Endometrium (tissue), 2 donors: ENCODE results near the gene KLF7.

ENCODE experiments used
- FAIRE-seq: peaks from 2 replicates; lab custom pipeline; 2012; peaks lifted over from hg19 to GRCh38; lab: Jason Lieb, UNC
- donor health status: control.
- donor health status: control.

KLF7 gene

DNA sequence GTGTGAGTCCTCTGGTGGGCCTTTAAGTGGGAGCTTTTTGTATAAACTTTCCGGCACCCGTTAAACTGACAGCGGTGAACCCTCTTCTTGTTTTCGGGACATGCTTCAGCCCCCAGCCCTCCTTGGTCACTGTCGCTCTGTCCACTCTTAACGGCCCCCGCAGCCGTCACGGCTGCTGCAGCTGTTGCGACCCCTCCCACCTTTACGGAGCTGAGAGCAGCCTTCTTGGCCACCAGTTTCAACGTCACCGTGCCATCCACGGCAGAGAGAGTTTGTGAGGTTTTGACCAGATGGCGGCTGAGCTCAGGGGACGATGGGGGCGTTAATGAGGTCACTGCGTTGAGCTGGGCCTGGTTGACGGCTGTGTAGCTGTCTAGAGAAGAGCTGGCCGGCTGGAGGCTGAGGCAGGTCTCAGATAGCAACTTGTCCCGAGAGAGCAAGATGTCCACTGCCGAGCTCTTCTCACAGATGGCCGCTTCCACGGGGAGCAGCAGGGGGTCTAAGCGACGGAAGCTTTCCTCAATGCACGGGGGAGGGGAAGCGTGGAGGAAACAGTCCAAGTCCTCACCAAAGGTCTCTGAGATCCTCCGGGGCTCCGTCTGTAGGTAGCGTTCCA lies 41.9 kb downstream of the KLF7 start:
- no peak for FAIRE-seq

DNA sequence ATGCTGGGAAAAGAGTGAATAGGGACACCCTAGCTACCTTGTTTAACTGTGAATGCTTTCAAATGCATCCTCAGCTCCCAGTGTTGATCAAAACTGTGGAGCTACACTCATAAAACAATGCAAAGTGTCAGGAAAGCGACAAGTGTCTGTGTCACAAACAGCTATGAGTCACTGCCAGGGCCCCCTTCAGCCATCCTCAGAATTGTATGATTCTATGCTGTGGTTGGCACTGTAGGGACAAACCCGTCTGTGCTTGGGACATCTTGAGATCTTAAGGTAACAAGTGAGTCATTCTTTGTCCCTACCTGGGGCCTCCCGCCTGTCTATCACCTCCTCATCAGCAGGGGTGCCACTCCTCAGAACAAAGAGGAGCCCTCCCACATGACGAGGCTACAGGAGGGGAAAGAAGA lies 42.4 kb downstream of the KLF7 start:
- no peak for FAIRE-seq

GRCh38 chr2:207122651-207123334 lies 43.0 kb downstream of the KLF7 start:
- no peak for FAIRE-seq

GRCh38 chr2:207121784-207122183 lies 44.0 kb downstream of the KLF7 start:
- FAIRE-seq = no peak

DNA sequence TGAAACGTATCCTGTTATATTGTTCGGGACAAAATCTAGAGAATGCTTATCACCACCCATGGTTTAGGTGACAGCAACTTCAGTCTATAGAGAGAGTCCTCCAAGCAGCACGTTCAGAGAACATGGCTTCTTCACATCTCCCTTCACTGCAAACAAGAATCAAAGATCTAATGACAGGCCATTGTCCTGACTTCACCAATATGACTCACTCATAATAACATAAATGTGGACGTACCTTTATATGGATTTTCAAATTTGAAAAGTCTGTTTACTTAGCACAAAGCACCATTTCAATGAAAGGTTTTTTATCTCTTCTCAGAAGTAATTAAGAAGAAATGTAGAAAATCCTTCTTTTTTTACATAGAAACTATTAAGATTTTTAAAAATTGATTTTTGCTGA lies 46.7 kb downstream of the KLF7 start:
- no peak for FAIRE-seq

- no peak for FAIRE-seq
These were observed 48.1 kb downstream of the KLF7 start for GRCh38 chr2:207117668-207118067.

DNA sequence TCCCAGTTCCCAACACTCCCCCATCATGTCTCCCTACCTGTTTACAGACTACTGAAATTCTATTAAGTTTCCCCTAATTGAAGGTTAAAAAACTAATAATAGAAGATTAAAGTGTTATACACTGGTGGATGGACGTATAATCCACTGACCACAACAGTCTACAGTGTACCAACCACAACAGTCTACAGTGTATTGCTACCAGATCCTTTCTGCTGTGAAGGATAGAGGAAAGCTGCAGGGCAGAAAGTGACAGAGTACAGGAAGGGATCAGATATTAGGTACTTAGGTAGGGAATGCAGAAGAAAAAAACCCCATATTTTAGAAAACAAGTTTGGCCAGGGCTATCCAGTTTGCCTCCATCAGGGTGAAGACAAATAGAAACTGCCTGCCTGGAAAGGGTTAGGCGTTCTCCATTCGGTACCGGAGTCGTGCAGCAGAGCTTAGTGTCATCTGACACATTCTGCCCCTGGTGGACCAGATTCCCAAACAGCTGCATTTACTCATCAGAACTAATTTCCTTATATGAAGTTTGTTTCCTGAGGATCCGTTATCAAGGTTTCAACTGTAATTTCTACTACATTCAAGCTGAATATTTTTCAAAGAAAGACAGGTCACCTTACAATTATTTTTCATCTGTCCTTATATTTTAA lies 49.9 kb downstream of the KLF7 start:
- no peak for FAIRE-seq

DNA sequence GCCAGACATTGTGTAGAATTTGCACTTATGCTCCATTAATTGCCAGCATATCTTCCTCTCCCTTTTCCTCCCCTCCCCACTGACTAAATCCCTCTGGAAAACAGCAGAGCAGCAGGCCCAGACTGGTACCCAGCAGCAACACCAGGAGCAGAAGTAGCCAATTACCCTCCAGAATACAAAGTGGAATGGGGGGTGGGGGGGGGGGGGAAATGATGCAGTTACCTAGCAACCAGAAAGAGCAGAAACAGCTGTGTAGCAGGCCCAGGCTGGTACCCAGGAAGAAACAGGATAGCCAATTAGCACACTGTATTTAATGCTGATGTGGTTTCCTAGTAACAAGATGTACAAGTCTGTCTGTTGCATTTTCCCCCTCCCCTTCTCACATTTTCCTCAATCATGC lies 52.3 kb downstream of the KLF7 start:
- no peak for FAIRE-seq

GRCh38 chr2:207112785-207113184 lies 53.0 kb downstream of the KLF7 start:
- no peak for FAIRE-seq

DNA sequence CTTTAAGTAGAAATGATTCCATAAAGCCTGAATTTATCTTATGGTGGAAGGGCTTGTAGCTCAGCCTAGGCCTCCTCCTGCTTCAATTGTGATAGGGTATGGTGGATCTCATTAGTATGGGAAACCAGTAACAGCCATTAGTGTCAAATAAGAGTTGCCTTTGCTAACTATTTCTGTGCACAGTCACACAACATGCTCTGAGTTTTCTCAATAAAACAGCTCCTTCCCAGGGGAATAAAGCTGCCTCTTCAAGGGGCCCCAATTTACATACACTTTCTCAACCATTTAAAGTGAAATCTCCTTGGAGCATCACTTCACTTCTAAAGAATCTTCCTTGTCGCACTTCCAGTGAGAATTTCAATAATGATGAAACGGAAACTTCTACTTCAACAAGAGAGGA lies 53.4 kb downstream of the KLF7 start:
- FAIRE-seq = no peak

DNA sequence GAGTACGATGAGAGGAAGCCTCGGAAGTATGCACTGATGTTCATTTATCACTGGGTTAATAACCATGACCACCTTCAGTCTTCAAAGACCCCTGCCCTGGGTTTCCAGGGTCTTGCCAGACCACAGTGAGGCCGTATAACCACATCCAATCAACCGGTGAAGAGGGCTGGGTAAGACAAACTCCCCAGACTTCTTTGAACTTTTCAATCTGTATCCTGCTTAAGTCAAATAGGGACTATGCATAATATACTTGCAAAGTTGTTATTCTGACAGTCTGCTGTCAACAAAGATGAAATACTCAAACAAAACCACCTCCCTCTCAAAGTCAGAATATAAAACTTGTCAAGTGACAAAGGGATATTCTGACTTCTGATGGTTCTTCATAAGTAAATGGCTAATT lies 54.0 kb downstream of the KLF7 start:
- no peak for FAIRE-seq

- no peak for FAIRE-seq
These were observed 55.0 kb downstream of the KLF7 start for GRCh38 chr2:207110715-207111114.

DNA sequence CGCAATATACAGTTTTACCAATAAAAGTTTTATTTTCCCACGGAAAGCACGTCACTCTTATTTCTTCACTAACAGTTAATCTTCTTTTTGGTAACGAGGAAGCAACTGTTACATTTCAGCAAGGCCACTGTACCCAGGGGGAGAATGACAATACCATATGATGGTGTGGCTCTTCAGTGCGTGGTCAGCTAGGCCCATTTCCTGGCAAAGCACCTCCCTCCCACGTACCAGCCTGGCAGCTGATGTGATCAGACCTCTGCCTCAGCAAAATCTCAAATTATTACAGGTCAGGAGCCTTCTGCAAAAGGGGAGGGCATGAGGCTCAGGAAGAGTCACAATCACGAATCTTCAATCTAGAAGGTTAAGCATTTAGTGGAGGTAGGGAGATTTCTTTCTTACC lies 55.4 kb downstream of the KLF7 start:
- FAIRE-seq = no peak

DNA sequence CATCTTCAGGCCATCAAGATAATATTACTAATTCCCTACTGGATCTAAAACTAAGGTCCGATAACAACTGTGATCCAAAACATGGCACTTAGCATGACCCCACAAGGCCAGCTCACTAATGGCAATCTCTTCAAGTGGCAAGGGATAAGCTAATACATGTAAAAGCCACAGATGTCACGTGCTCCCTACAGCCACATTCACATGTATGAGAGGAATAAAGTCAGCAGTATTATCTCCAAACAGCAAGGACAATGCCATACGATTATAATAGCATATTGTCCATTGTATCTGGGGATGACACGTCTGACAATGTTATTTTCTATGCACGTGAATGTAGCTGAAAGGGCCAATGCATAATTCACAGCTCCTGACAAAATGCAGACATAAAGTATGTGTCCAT lies 56.0 kb downstream of the KLF7 start:
- FAIRE-seq = no peak

DNA sequence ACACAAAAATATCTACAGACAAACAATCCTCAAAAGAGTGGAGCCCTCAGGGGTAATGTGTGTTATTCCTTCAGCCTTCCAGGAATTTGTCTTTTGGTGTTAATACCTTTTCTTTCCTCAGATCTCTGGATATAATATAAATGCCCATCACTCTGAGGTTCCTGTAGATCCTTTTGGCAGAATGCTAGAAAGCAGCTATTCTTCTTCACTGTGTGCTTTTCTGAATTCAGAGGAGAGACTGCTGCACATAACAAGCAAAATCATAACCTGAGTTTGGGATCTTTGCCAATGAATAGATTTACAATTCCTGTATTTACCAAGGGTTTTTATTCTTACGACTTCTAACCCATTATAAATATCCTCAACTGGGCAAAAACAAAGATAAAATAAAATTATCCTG lies 57.3 kb downstream of the KLF7 start:
- FAIRE-seq = no peak

- no peak for FAIRE-seq
These were observed 58.2 kb downstream of the KLF7 start for GRCh38 chr2:207107551-207107950.

- FAIRE-seq = no peak
These were observed 58.6 kb downstream of the KLF7 start for GRCh38 chr2:207107131-207107530.

- FAIRE-seq = no peak
These were observed 62.6 kb downstream of the KLF7 start for GRCh38 chr2:207103132-207103531.

GRCh38 chr2:207101984-207102383 lies 63.8 kb downstream of the KLF7 start:
- FAIRE-seq = no peak

GRCh38 chr2:207097278-207097677 lies 68.5 kb downstream of the KLF7 start:
- FAIRE-seq = no peak

- no peak for FAIRE-seq
These were observed 69.8 kb downstream of the KLF7 start for GRCh38 chr2:207095963-207096362.

- no peak for FAIRE-seq
These were observed 72.5 kb downstream of the KLF7 start for GRCh38 chr2:207093234-207093633.

- FAIRE-seq = no peak
These were observed 72.9 kb downstream of the KLF7 start for GRCh38 chr2:207092818-207093217.

DNA sequence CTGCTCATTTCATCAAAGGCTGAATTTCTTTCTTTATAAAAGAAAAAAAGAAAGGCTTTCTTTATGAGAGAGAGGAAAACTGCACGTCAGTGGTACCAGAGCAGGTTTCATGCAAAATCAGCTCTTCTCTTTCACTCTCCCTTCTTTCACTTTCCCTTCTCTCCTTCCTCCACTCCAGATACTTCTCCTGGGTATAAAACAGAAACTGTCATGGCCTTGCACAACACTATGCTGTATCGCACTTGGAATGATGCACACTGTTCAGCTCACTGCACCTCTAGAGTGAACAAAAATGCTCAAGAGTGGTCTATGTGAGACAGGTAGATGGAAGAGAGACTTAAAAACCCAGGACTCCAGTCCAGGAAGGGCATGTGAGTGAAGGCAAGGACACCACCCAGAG lies 73.8 kb downstream of the KLF7 start:
- FAIRE-seq = no peak
